KBM-7 (cell line): ENCODE measurements around the gene LARGE1.

Experiments used
- DNase-seq: peaks from one replicate; pipeline ENCODE4 v3.0.0-alpha.2; 2015
- in situ Hi-C: fragments of 300-500 bp; cut with MboI; formaldehyde crosslinking; loops from 2 replicates; pipeline ENCODE4 v1.14.3; 2020; ENCODE audit warnings: low sequenced_read_pairs, low pct_unique_long_range_greater_than_20kb, mixed read lengths

The LARGE1 gene

GRCh38 chr22:33565580-33565995 lies 354.7 kb downstream of the LARGE1 start:
- DNase-seq: no peak
- in situ Hi-C loops: no loop called here

DNA sequence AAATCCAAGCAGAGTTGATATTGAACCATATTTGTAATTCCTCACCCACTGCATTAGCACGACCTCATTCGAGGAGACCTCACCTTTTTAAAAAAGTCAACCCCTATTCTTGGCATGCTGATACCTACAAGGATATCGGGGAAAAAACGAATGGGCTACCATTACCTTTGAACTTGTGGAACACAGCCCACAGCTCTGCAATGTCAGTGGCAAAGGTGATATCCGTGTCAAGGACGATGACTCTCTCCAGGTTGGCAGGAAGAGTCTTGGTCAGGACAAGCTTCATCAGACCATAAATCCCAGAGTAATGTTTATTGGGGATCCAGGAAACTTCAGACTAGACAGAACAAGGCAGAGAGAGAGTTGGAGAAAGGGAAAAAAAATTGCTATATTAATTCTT lies 355.6 kb downstream of the LARGE1 start:
- no peak for DNase-seq
- in situ Hi-C loops: no loop called here

DNA sequence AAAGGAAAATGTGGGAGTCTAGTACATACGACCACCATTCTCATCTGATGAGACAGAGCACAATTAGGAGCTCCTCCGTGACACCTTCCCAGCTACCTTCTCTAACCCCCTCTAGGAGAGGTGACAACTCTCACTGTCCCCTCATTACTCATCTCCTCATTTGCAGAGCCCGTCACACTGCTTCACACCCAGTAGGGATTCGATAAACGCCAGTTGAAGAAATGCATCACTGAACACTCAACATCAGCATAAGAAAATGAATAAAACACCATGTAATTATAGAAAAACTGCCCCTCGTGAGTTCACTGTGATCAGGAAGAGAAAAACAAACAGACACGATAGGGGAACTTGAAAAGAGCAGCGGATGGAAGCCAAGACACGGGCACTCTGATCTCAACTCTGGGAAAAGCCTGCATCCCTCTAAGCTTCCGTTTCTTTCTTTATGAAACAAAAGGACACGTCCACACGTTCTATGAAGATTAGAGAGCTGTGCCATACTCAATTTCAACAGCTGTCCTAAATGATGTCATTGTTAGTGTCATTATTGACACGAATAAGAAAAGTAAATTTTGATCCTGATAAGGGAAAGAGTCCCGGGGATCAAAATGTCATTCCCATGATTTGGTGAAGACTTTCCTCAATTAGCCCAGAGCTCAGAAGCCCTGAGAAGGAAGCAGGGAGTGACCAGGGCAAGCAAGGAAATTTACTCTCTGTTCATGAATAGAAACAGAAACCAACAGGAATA lies 356.9 kb downstream of the LARGE1 start:
- in situ Hi-C loops: no loop called here

DNA sequence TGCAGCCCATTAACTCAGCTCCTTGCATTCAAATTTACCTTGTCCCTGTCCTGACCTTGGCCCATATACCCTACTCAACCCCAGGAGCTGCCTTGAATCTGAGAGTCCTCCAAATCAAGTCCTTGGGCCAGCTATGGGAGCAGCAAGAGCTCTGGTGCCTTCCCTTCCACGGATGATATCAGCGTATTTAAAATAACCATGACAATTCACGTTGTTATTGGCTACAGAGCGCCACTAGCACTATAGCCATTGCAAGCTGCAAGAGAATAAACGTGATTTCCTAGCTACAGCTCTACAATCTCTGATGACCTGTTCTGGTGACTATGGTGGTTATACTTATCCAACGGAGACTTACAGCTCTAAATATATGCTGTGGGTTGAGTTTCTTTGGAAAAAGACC lies 357.8 kb downstream of the LARGE1 start:
- in situ Hi-C loops: no loop called here
- no peak for DNase-seq

More for the DNA sequence above, 356.9 kb downstream of the LARGE1 start:
- no peak for DNase-seq

GRCh38 chr22:33561149-33561807 lies 359.0 kb downstream of the LARGE1 start:
- in situ Hi-C loops: no loop called here
- no peak for DNase-seq

DNA sequence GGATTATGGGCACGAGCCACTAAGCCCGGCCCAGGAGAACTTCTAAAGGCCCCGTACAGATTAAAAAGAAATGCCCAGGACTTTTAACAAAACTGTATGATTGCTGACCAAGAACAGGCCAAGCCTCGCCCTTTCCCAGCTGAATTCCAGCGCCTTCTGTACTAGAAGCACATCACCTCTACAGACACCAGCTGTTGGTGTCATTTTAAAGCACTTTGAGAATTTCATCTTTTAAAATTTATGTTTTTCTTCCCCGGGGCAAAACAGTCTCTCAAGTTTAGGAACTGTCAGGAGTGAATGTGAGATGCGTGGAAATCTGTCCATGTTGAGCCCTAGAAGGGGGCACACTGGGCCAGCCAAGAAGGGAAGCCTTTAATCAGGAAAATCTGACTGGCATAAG lies 362.4 kb downstream of the LARGE1 start:
- no peak for DNase-seq
- in situ Hi-C loops: no loop called here

DNA sequence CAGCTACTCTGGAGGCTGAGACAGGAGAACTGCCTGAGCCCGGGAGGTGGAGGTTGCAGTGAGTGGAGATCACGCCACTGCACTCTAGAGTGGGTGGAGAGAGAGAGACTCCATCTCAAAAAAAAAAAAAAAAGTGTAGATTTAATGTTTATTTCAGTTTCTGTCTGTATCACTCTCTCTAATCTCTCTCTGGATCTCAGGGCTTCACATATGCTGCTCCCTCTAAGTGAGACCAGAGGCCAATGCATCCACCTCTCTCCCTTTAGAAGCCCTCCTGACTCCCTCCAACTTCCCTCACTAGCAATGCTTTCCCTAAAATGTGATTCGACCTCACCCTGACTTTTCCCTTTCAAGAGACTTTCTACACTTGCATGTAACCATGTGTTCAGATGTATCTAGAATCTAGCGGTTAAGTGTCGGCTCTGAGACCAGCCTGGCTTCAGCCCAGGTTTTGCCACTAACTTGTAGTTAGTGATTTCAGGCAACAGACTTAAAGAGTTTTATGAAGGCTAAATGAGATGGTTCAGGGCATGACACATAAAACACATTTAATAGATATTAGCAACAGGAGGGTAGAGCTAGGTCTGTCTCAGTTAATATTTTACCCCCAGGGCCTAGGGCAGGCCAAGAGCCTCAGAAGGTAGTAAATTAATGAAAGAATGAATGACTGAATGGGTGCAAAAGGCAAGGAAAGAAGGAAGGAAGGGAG lies 364.3 kb downstream of the LARGE1 start:
- in situ Hi-C loops: no loop called here
- no peak for DNase-seq

DNA sequence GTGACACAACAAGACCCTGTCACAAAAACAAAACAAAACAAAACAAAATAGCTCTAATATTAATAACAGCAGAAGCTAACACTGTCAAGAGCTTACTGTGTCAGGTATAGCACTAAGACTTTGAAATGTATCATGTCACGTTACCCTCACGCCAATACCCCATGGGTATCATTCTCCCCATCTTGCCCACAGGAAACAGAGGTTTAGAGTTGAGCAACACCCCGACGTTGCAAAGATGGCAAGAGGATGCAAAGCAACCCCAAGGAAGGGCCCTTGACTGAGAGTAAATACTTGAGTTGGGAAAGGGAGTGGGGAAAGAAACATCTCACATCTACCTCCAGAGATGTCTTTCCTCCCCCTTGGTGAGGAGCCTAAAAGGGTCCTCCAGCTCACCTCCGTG lies 366.8 kb downstream of the LARGE1 start:
- in situ Hi-C loops: no loop called here
- DNase-seq: no peak

GRCh38 chr22:33544707-33545106 lies 375.6 kb downstream of the LARGE1 start:
- no peak for DNase-seq

DNA sequence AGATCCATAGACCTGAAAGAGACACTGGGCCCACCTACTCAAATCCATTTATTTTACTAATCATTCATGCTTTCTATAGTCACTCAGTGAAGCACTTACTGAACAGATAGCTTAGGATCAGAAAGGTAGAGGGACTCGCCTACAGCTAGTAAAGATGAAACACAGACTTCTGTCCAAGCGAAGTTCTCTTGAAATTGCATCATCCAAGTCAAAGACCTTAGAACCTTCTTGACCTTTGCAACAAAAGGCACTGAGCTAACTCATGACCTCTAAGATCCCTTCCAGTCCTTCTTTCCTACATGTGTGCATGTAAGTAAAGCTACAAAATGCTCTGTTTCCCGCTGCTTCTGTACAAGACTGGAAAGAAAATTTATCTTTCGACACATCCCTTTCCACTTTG lies 377.6 kb downstream of the LARGE1 start:
- DNase-seq: no peak
- in situ Hi-C loops: no loop called here

More at GRCh38 chr22:33544707-33545106, 375.6 kb downstream of the LARGE1 start:
- in situ Hi-C loops: no loop called here

- in situ Hi-C loops: no loop called here
Observed at GRCh38 chr22:33542153-33542552, 378.1 kb downstream of the LARGE1 start.

GRCh38 chr22:33539902-33540751 lies 380.1 kb downstream of the LARGE1 start:
- in situ Hi-C loops: no loop called here
- no peak for DNase-seq

More at GRCh38 chr22:33542153-33542552, 378.1 kb downstream of the LARGE1 start:
- DNase-seq: no peak

DNA sequence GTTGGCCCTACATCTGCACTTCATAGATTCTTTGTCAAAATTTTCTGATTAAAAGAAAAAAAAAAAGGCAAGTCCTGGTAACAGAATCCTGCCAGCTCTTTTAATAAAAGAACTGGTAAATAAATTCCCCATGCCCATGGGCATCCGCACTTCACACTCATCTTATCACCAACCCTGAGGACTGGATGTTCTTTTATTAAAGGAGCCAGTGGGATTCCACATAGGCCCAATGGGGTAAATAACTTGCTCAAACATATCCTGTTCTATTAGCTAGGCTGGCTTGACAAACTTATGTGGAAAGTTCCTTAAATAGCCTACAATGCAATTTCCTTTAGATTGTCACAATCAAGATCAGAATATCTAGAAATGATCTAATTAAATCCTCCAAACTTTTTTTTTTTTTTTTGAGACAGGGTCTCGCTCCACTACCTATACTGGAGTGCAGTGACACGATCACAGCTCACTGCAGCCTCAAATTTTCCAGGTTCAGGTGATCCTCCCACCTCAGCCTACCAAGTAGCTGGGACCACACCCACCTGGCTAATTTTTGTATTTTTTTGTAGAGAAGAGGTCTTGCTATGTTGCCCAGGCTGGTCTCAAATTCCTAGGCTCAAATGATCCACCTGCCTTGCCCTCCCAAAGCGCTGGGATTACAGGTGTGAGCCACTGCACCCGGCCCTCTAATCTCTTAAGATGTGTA lies 380.9 kb downstream of the LARGE1 start:
- no peak for DNase-seq
- in situ Hi-C loops: no loop called here

DNA sequence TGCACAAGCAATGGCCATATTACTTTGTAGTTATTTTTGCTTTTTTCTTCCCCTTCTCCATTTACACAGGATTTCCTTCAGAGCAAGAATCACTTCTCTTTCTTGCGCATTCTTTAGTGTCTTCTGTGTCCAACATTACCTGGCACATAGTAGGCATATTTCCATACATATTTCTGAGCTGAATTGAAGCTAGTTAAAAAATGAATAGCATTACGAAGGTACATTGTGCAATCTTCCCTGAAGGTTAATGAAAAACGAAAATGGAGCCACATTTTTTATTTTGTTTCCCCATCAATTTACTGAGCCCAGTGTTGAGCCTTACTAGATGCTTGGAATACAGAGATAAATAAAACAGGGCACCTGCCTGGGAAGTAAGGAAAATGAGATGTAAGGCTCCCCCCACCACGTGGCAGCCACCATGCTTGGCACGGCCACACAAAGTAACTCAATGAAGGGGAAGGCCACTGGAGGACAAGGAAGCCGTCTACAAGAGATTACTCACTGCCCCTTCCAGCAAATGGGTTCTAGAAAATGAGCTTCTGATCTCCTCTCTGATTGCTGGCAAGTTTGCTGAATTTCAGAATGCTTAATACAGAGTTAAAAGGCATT lies 381.9 kb downstream of the LARGE1 start:
- DNase-seq: no peak
- in situ Hi-C loops: no loop called here

GRCh38 chr22:33537059-33537458 lies 383.2 kb downstream of the LARGE1 start:
- no peak for DNase-seq
- in situ Hi-C loops: no loop called here

DNA sequence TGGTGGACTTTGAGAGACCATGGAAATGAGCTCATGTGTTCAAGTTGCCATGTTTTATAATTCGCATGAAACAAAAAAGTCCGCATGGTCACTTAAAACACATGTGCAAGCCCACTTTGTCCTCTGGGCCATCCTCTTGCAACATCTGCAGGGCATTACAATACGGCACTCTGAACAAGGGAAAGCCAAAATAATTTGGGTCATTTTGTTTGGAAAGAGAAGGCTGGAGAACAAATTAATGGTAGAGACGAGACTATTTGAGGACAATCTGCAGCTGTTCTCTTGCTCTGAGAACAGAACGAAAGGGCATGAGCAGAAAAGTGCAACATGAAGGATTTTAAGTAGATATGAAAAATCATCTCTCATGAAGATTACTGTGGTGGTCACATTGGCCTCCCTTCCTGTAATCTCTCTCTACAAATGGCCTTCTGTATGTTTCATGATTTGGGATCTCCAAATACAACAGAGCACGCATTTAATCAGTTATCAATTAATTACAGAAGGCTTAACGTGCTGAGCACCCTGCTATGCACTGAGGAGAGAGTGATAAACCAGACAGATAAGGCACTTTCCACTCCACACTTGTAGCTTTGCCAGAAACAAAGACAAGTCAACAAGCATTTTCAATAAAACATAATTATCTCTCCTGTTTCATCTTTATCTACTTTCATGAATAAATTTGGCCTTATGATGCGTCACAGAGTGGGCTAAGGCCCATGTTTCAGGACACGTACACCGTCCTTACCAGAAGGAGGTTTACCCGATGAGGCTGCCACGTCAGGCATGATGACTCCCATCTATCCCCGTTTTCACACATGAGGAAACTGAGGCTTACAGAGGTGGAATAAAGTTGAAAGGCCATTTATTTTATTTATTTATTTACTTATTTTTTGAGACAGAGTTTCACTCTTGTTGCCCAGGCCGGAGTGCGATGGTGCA lies 384.1 kb downstream of the LARGE1 start:
- in situ Hi-C loops: no loop called here
- no peak for DNase-seq

GRCh38 chr22:33529424-33530113 lies 390.7 kb downstream of the LARGE1 start:
- DNase-seq: no peak
- in situ Hi-C loops: no loop called here
